A673 (cell line): ENCODE measurements around the gene EYS. TPM values are rescaled to one million over a fixed set of nuclear protein-coding genes. Genes with fewer than 3 reads are reported as not detected.

Experiments used
- BruUV-seq: library from RNA; stranded (reverse); fragments of 400-500 nt; replicated peaks from 2 replicates; lab custom pipeline; 2021; lab: Mats Ljungman, UMichigan
- CTCF ChIA-PET: fragments of 300-600 bp; sonication (Branson Sonifier 250); formaldehyde crosslinking; loops from one replicate; lab custom pipeline; 2022; ENCODE audit warnings: antibody characterized with exemption; lab: Charles Lee
- POLR2A ChIA-PET: fragments of 300-600 bp; sonication (Branson Sonifier 250); formaldehyde crosslinking; loops from one replicate; lab custom pipeline; 2022; ENCODE audit warnings: antibody characterized with exemption; ENCODE audit not compliant: low non-redundant PET; lab: Charles Lee
- DNase-seq: peaks from one replicate; pipeline ENCODE4 v3.0.0-alpha.2; 2015; ENCODE audit warnings: low spot score
- H3K27ac ChIP-seq: fragments of 200-600 bp; sonication (generic); 2 replicates; pipeline ENCODE4 v1.5.1; 2016; ENCODE audit warnings: mixed run types, low read depth, mild to moderate bottlenecking, mixed read lengths, antibody characterized with exemption, low read length; ENCODE audit not compliant: poor library complexity, severe bottlenecking
- H3K27me3 ChIP-seq: fragments of 200-600 bp; sonication (generic); replicated peaks from 2 replicates; pipeline ENCODE4 v1.6.1; 2017; ENCODE audit warnings: mixed run types, low read depth, mild to moderate bottlenecking, mixed read lengths, antibody characterized with exemption, low read length; ENCODE audit not compliant: insufficient read depth, poor library complexity
- H3K36me3 ChIP-seq: fragments of 200-600 bp; sonication (generic); 2 replicates; pipeline ENCODE4 v1.6.1; 2016; ENCODE audit warnings: mixed run types, mild to moderate bottlenecking, mixed read lengths, antibody characterized with exemption, low read length; ENCODE audit not compliant: insufficient read depth, poor library complexity, severe bottlenecking
- H3K4me1 ChIP-seq: fragments of 200-600 bp; sonication (generic); 2 replicates; pipeline ENCODE4 v1.6.1; 2017; ENCODE audit warnings: mixed run types, mild to moderate bottlenecking, mixed read lengths, antibody characterized with exemption, low read length; ENCODE audit not compliant: insufficient read depth, poor library complexity, severe bottlenecking
- H3K4me3 ChIP-seq: fragments of 200-600 bp; sonication (generic); 2 replicates; pipeline ENCODE4 v1.5.1; 2016; ENCODE audit warnings: low read depth, mixed run types, mild to moderate bottlenecking, mixed read lengths, low read length; ENCODE audit not compliant: poor library complexity, severe bottlenecking
- H3K9me3 ChIP-seq: fragments of 200-600 bp; sonication (generic); 2 replicates; pipeline ENCODE4 v1.6.1; 2016; ENCODE audit warnings: mixed run types, low read depth, mild to moderate bottlenecking, mixed read lengths, antibody characterized with exemption, low read length; ENCODE audit not compliant: poor library complexity, severe bottlenecking
- CTCF ChIP-seq: fragments of 300-800, 200-600 bp; sonication (generic); conservative IDR thresholded peaks from 2 replicates; pipeline ENCODE4 v1.5.1; 2017; ENCODE audit warnings: low read depth, mild to moderate bottlenecking, antibody characterized with exemption, low read length, moderate library complexity, mixed read lengths
- EZH2 ChIP-seq: fragments of 200-600 bp; sonication (generic); IDR thresholded peaks from 2 replicates; pipeline ENCODE4 v1.6.1; 2017; ENCODE audit warnings: borderline replicate concordance, low read depth, mild to moderate bottlenecking, mixed read lengths, antibody characterized with exemption, low read length; ENCODE audit not compliant: poor library complexity, severe bottlenecking
- intact Hi-C: fragments of 100-400 bp; cut with micrococcal nuclease; formaldehyde crosslinking; loops from one replicate; pipeline ENCODE4 v1.10.0; 2022; ENCODE audit not compliant: unreplicated experiment
- total RNA-seq: library from RNA; stranded (reverse); gene quantifications from 2 replicates; pipeline ENCODE4 v1.2.3, GENCODE V29; 2021

The EYS gene
- total RNA-seq, 1 experiment from 2014 or later, result 0.47 TPM

- TF ChIP-seq CTCF (no peak), EZH2 (no peak)
- Histone ChIP-seq H3K27me3 (no peaks in the 10 kb centered on the region), H3K4me1 (no peaks in the 10 kb centered on the region), H3K4me3 (no peak overlapping the region), H3K27ac (no peak overlapping the region), H3K36me3 (no peaks in the 10 kb centered on the region), H3K9me3 (no peaks in the 10 kb centered on the region)
- no TSS peak for BruUV-seq
- CTCF ChIA-PET, result no interaction called here
- POLR2A ChIA-PET, result no interaction called here
- intact Hi-C loops, result no loop called here
- DNase-seq, result no peak
Observed at GRCh38 chr6:64522859-64523258, 1184.2 kb downstream of the EYS start.

GRCh38 chr6:64520050-64520449 lies 1187.0 kb downstream of the EYS start:
- Histone ChIP-seq H3K36me3 (no peaks in the 10 kb centered on the region), H3K9me3 (no peaks in the 10 kb centered on the region), H3K4me3 (no peak overlapping the region), H3K27ac (no peak overlapping the region), H3K27me3 (no peaks in the 10 kb centered on the region), H3K4me1 (no peaks in the 10 kb centered on the region)
- POLR2A ChIA-PET, result no interaction called here
- no peak for TF ChIP-seq EZH2
- no peak for TF ChIP-seq CTCF
- no TSS peak for BruUV-seq
- DNase-seq, result peak; percentile 2
- intact Hi-C loops, result no loop called here
- CTCF ChIA-PET, result no interaction called here

GRCh38 chr6:64516393-64516792 lies 1190.6 kb downstream of the EYS start:
- H3K36me3 ChIP-seq, result no peaks in the 10 kb centered on the region
- no peaks in the 10 kb centered on the region for H3K9me3 ChIP-seq
- no peak overlapping the region for H3K27ac ChIP-seq
- intact Hi-C loops, result no loop called here
- H3K4me3 ChIP-seq, result no peak overlapping the region
- ChIA-PET POLR2A (no interaction called here), CTCF (no interaction called here)
- no peaks in the 10 kb centered on the region for H3K27me3 ChIP-seq
- BruUV-seq, result no TSS peak
- no peak for TF ChIP-seq EZH2
- TF ChIP-seq CTCF, result no peak
- no peak for DNase-seq
- H3K4me1 ChIP-seq, result no peaks in the 10 kb centered on the region
